GM12878 (cell line): ENCODE data around the gene PRKAA1.

Experiments used
- CTCF ChIP-seq, 3 experiments: IDR thresholded peaks in 2 of 3; conservative IDR thresholded peaks in 1 of 3; 2 replicates each; pipeline ENCODE4 v1.5.1; 2011; ENCODE audit warnings: low read depth in 3 of 3, low read length in 3 of 3, mild to moderate bottlenecking in 3 of 3, control low read depth in 2 of 3, moderate library complexity in 2 of 3, inconsistent platforms in 1 of 3, mixed read lengths in 1 of 3; ENCODE audit not compliant: control insufficient read depth in 2 of 3, insufficient read depth in 1 of 3; ENCODE audit errors: extremely low read depth in 1 of 3
- NR2C2 ChIP-seq: IDR thresholded peaks from 2 replicates; pipeline ENCODE4 v1.6.1; 2011; ENCODE audit warnings: borderline replicate concordance, low read depth; ENCODE audit not compliant: control insufficient read depth, insufficient read length
- PAX8 ChIP-seq: fragments of 450-650 bp; IDR thresholded peaks from 2 replicates; pipeline ENCODE4 v1.6.1; 2017; ENCODE audit warnings: mild to moderate bottlenecking, moderate library complexity

GRCh38 chr5:40784027-40784653 lies 14.0 kb downstream of the PRKAA1 start:
- no peak for TF ChIP-seq PAX8
- TF ChIP-seq CTCF (IDR thresholded peaks at IDR 0.05 in 2 of 3, conservative IDR thresholded peaks at IDR 0.05 in 1 of 3; ENCODE audit: control insufficient read depth in 2 of 3, extremely low read depth in 1 of 3, insufficient read depth in 1 of 3, low read depth in 3 of 3, low read length in 3 of 3): no peak
- no peak for TF ChIP-seq NR2C2
